Endothelial cell of umbilical vein (primary cell): ENCODE data around the gene PDE4C. TPM values are rescaled to one million over a fixed set of nuclear protein-coding genes. Genes with fewer than 3 reads are reported as not detected.

Source experiments
- BruUV-seq: library from RNA; stranded (reverse); fragments of 400-500 nt; replicated peaks from 2 replicates; lab custom pipeline; 2021; lab: Mats Ljungman, UMichigan
- CTCF ChIA-PET: fragments of 300-600, 350-600 bp; sonication (Branson Sonifier 250); formaldehyde crosslinking; loops from one replicate; lab custom pipeline; 2021; ENCODE audit warnings: antibody characterized with exemption, inconsistent platforms; lab: Charles Lee
- POLR2A ChIA-PET: fragments of 300-600, 350-600 bp; sonication (Branson Sonifier 250); formaldehyde crosslinking; loops from one replicate; lab custom pipeline; 2021; ENCODE audit warnings: antibody characterized with exemption, inconsistent platforms; lab: Charles Lee
- DNase-seq: peaks from one replicate; pipeline ENCODE4 v3.0.0-alpha.2; 2011; ENCODE audit warnings: low read depth, low spot score
- FAIRE-seq: peaks from 2 replicates; lab custom pipeline; 2011; peaks lifted over from hg19 to GRCh38; lab: Jason Lieb, UNC
- H2AFZ ChIP-seq: 2 replicates; pipeline ENCODE4 v1.6.0; 2012; ENCODE audit warnings: low read depth, low read length, control low read depth, inconsistent platforms
- H3K27ac ChIP-seq: 2 replicates; pipeline ENCODE4 v1.5.1; 2011; ENCODE audit warnings: low read depth, mild to moderate bottlenecking, control low read depth, low read length, moderate library complexity; ENCODE audit not compliant: insufficient read depth
- H3K27me3 ChIP-seq, 2 experiments: 2 replicates each; pipeline versions ENCODE4 v1.6.0 to v1.6.1; 2011; ENCODE audit warnings: low read length in 2 of 2, mixed read lengths in 1 of 2; ENCODE audit not compliant: control insufficient read depth in 2 of 2, insufficient read depth in 2 of 2
- H3K36me3 ChIP-seq, 2 experiments: 2 replicates in 1 of 2; 3 replicates in 1 of 2; pipeline ENCODE4 v1.5.1; 2011; ENCODE audit warnings: low read length in 2 of 2, mild to moderate bottlenecking in 1 of 2, moderate library complexity in 1 of 2; ENCODE audit not compliant: control insufficient read depth in 2 of 2, insufficient read depth in 2 of 2; ENCODE audit errors: extremely low read depth in 1 of 2
- H3K4me1 ChIP-seq: 3 replicates; pipeline ENCODE4 v1.5.1; 2011; ENCODE audit warnings: mild to moderate bottlenecking, low read length; ENCODE audit not compliant: control insufficient read depth, insufficient read depth; ENCODE audit errors: extremely low read depth
- H3K4me2 ChIP-seq: 2 replicates; pipeline ENCODE4 v1.6.1; 2011; ENCODE audit warnings: low read length, control low read depth, mixed read lengths; ENCODE audit not compliant: insufficient read depth
- H3K4me3 ChIP-seq, 3 experiments: fragments of 200-600 bp in 1 of 3; sonication (generic), shearing (Covaris generic) in 1 of 3; replicated peaks in 1 of 3; 2 replicates each; pipeline ENCODE4 v1.5.1; 2011 to 2016; ENCODE audit warnings: control low read depth in 3 of 3, low read length in 3 of 3, mild to moderate bottlenecking in 2 of 3, inconsistent platforms in 1 of 3, low read depth in 1 of 3, moderate library complexity in 1 of 3; ENCODE audit not compliant: insufficient read depth in 1 of 3
- H3K79me2 ChIP-seq: 2 replicates; pipeline ENCODE4 v1.6.0; 2012; ENCODE audit warnings: low read length, inconsistent platforms; ENCODE audit not compliant: control insufficient read depth, insufficient read depth
- H3K9ac ChIP-seq: replicated peaks from 2 replicates; pipeline ENCODE3; 2011; ENCODE audit warnings: low read length, control low read depth; ENCODE audit not compliant: insufficient read depth; ENCODE audit errors: extremely low read depth
- H3K9me1 ChIP-seq: replicated peaks from 3 replicates; pipeline ENCODE4 v1.6.0; 2011; ENCODE audit warnings: mild to moderate bottlenecking, low read length; ENCODE audit not compliant: control insufficient read depth, insufficient read depth; ENCODE audit errors: extremely low read depth
- H3K9me3 ChIP-seq: replicated peaks from 2 replicates; pipeline ENCODE4 v1.5.1; 2012; ENCODE audit warnings: low read length, inconsistent platforms; ENCODE audit not compliant: control insufficient read depth, insufficient read depth
- H4K20me1 ChIP-seq: replicated peaks from 2 replicates; pipeline ENCODE3; 2011; ENCODE audit warnings: mild to moderate bottlenecking, low read length; ENCODE audit not compliant: control insufficient read depth, insufficient read depth; ENCODE audit errors: extremely low read depth
- EZH2 ChIP-seq: IDR thresholded peaks from 2 replicates; pipeline ENCODE4 v1.6.1; 2012; ENCODE audit warnings: borderline replicate concordance, low read depth, mild to moderate bottlenecking, moderate library complexity, low read length, inconsistent platforms; ENCODE audit not compliant: severe bottlenecking
- FOS ChIP-seq: IDR thresholded peaks from 2 replicates; pipeline ENCODE4 v1.6.1; 2011; ENCODE audit warnings: mild to moderate bottlenecking, low read length, moderate library complexity, borderline replicate concordance; ENCODE audit not compliant: insufficient read depth
- GATA2 ChIP-seq: IDR thresholded peaks from 2 replicates; pipeline ENCODE4 v1.7.0; 2011; ENCODE audit warnings: low read depth, mild to moderate bottlenecking, moderate library complexity, mixed read lengths, low read length; ENCODE audit not compliant: insufficient read length, insufficient read depth
- JUN ChIP-seq: IDR thresholded peaks from 2 replicates; pipeline ENCODE4 v1.6.1; 2011; ENCODE audit warnings: borderline replicate concordance, low read depth; ENCODE audit not compliant: insufficient read length, insufficient read depth
- POLR2A ChIP-seq: IDR thresholded peaks from 2 replicates; pipeline ENCODE4 v1.6.1; 2012; ENCODE audit warnings: low read depth, mild to moderate bottlenecking, control low read depth, low read length
- POLR2AphosphoS5 ChIP-seq: IDR thresholded peaks from 2 replicates; pipeline ENCODE4 v1.6.1; 2012; ENCODE audit warnings: low read depth, mild to moderate bottlenecking, control low read depth, low read length, moderate library complexity; ENCODE audit not compliant: insufficient read depth
- dilution Hi-C: fragments of 300-500 bp; cut with MboI; formaldehyde crosslinking; loops from one replicate; pipeline ENCODE4 v1.15.0; 2019; ENCODE audit warnings: low sequenced_read_pairs; ENCODE audit not compliant: extremely low pct_ligation_motif_present
- intact Hi-C: fragments of 100-400 bp; cut with micrococcal nuclease; formaldehyde crosslinking; loops from one replicate; pipeline ENCODE4 v1.10.0; 2022
- polyA plus RNA-seq, 4 experiments: library from polyadenylated mRNA; depleted of rRNA in 3 of 4; stranded (reverse) in 3 of 4; unstranded in 1 of 4; fragments of >200 nt; gene quantifications; 2 replicates each; pipeline versions ENCODE4 v1.2.1 to v1.2.3, GENCODE V29; 2011 to 2012; ENCODE audit warnings: missing spikeins in 1 of 4
- total RNA-seq: library from RNA; stranded (reverse); gene quantifications from 2 replicates; pipeline ENCODE4 v1.2.3, GENCODE V29; 2021
- TF ChIP-seq, protein P1 (sequence below): IDR thresholded peaks from 2 replicates; pipeline ENCODE4 v1.6.1; 2011; ENCODE audit not compliant: insufficient read depth, insufficient read length

PDE4C gene
- total and polyA plus RNA-seq, 2 donors (not counting 3 experiments of a cell fraction or from before 2014, with no cell fraction given): 0.29 to 0.97 TPM

DNA sequence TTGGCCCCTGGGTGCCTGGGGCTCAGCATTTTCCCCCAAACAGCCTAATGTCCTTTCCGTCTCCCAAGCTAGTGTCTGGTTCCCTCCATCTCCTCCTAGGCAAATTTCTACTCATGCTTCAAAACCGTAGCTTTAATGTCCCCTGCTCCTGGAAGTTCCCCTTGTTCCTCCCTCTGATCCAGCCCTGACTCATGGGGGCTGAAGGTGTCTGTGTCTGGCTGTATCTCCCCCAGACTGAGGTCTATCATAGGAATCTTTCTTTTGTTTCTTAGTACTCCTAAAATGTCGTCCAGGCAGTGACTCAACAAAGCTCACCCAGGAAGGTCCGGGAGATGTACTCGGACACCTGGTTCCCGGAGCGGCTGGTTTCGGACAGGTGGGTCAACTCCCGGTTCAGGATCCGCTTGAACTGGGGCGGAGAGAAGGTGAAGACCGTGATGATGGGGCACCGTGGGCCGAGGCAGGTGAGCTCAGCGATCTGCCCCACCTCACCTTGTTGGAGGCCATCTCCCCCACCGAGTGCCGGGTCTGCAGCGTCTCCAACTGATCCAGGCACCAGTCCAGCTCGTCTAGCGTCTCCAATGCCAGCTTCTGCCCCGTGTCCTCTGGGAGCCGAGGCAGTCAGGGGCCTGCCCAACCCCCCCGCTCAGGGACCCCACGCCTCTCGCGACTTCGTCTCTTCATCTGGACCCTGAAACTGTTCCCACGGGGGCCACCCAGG is 6.2 kb downstream of the PDE4C start:
- BruUV-seq: no TSS peak
- H4K20me1 ChIP-seq: no peaks in the 10 kb centered on the region
- H2AFZ ChIP-seq: no peak overlapping the region
- peaks cover 2% of the 10 kb centered on the region in 2 experiments for H3K27me3 ChIP-seq
- FAIRE-seq: no peak
- no peaks in the 10 kb centered on the region for H3K36me3 ChIP-seq
- intact Hi-C loops (no loop called here), dilution Hi-C loops (no loop called here)
- ChIA-PET CTCF (interaction anchor here (1.1 to 3.9 kb wide), 6 partner anchors 12 to 109 kb away, joined by 3 to 18 read pairs (median 4); no protein-coding TSS in a partner anchor), POLR2A (no interaction called here)
- H3K4me3 ChIP-seq: no peak overlapping the region
- H3K9ac ChIP-seq: no peak overlapping the region
- DNase-seq: no peak
- no peaks in the 10 kb centered on the region for H3K9me3 ChIP-seq
- no peak overlapping the region for H3K27ac ChIP-seq
- peaks cover 5% of the 10 kb centered on the region for H3K4me1 ChIP-seq
- H3K79me2 ChIP-seq: no peaks in the 10 kb centered on the region
- no peak overlapping the region for H3K4me2 ChIP-seq
- no peaks in the 10 kb centered on the region for H3K9me1 ChIP-seq
- TF ChIP-seq JUN (no peak), FOS (no peak), EZH2 (no peak)

DNA sequence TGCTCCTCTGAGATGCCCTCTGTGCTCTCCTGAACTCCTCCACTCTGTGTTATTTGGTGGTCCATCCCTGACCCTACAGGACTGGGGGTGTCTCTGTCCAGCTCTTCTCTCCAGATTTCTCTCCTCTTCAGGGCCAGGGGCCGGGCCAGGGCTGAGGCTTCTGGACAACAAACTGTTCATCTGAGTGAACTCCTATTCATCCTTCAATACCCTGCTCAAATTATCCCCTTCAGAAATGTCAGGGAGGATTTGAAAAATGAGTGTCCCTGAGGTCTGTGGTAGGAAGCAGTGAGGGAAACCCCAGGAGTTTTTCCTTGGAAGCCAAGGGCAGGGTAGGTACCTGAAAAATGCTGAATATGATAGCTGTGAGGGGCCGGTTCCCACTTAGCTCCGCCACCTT is 7.6 kb downstream of the PDE4C start:
- Histone ChIP-seq H3K4me3 (no peak overlapping the region), H3K79me2 (no peaks in the 10 kb centered on the region), H3K36me3 (no peaks in the 10 kb centered on the region), H3K27me3 (peaks cover 0 to 2% of the 10 kb centered on the region in 2 experiments), H3K4me1 (no peaks in the 10 kb centered on the region), H3K9ac (no peak overlapping the region), H2AFZ (no peak overlapping the region), H3K9me3 (no peaks in the 10 kb centered on the region), H3K9me1 (no peaks in the 10 kb centered on the region), H4K20me1 (no peaks in the 10 kb centered on the region), H3K27ac (no peak overlapping the region), H3K4me2 (no peak overlapping the region)
- ChIA-PET POLR2A (interaction anchor here (0.5 kb wide), 1 partner anchor 126 kb away, joined by 3 read pairs; no protein-coding TSS in a partner anchor), CTCF (interaction anchor here (1.9 to 3.9 kb wide), 2 partner anchors 11 to 34 kb away, joined by 10 to 18 read pairs; no protein-coding TSS in a partner anchor)
- BruUV-seq: no TSS peak
- DNase-seq (no peak), FAIRE-seq (no peak)
- dilution Hi-C loops (no loop called here), intact Hi-C loops (no loop called here)
- TF ChIP-seq EZH2: no peak
- no peak for TF ChIP-seq POLR2AphosphoS5
- no peak for TF ChIP-seq POLR2A
- TF ChIP-seq FOS: no peak
- TF ChIP-seq, protein P1, sequence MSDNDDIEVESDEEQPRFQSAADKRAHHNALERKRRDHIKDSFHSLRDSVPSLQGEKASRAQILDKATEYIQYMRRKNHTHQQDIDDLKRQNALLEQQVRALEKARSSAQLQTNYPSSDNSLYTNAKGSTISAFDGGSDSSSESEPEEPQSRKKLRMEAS: no peak
- no peak for TF ChIP-seq GATA2
